H9 (cell line): ENCODE results near the gene ARHGEF12. TPM values are rescaled to one million over a fixed set of nuclear protein-coding genes. Genes with fewer than 3 reads are reported as not detected.
A peak's percentile ranks its signal among the peaks of the same experiment; 100 is the strongest.

ENCODE experiments used
- DNase-seq: peaks from one replicate; pipeline ENCODE4 v3.0.0-alpha.2; 2017
- H2AFZ ChIP-seq: one replicate; pipeline ENCODE4 v1.6.1; 2013; ENCODE audit warnings: mild to moderate bottlenecking, low read length, control low read depth, moderate library complexity
- H2AK5ac ChIP-seq: 2 replicates; pipeline ENCODE4 v1.6.1; 2013; ENCODE audit warnings: low read length, control low read depth, mixed read lengths; ENCODE audit not compliant: insufficient read length
- H2BK120ac ChIP-seq: one replicate; pipeline ENCODE4 v1.6.1; 2013; ENCODE audit warnings: low read depth, mild to moderate bottlenecking, low read length, control low read depth, inconsistent platforms; ENCODE audit not compliant: poor library complexity, severe bottlenecking
- H2BK12ac ChIP-seq: 2 replicates; pipeline ENCODE4 v1.6.1; 2013; ENCODE audit warnings: low read length, control low read depth, mixed read lengths, low read depth; ENCODE audit not compliant: insufficient read length
- H2BK15ac ChIP-seq: 2 replicates; pipeline ENCODE4 v1.6.1; 2013; ENCODE audit warnings: low read depth, low read length, control low read depth
- H2BK20ac ChIP-seq: one replicate; pipeline ENCODE4 v1.6.1; 2013; ENCODE audit warnings: low read depth, mild to moderate bottlenecking, low read length, control low read depth, inconsistent platforms; ENCODE audit not compliant: poor library complexity, severe bottlenecking
- H2BK5ac ChIP-seq: 2 replicates; pipeline ENCODE4 v1.6.1; 2013; ENCODE audit warnings: low read length, control low read depth, mixed read lengths; ENCODE audit not compliant: insufficient read length
- H3K14ac ChIP-seq: 2 replicates; pipeline ENCODE4 v1.6.1; 2013; ENCODE audit warnings: low read length, control low read depth; ENCODE audit not compliant: insufficient read depth
- H3K18ac ChIP-seq: 2 replicates; pipeline ENCODE4 v1.6.1; 2013; ENCODE audit warnings: low read depth, mild to moderate bottlenecking, mixed read lengths, low read length, control low read depth; ENCODE audit not compliant: insufficient read length
- H3K23ac ChIP-seq: 2 replicates; pipeline ENCODE4 v1.6.1; 2013; ENCODE audit warnings: low read length, control low read depth, mixed read lengths, low read depth; ENCODE audit not compliant: insufficient read length
- H3K23me2 ChIP-seq: 2 replicates; pipeline ENCODE4 v1.6.1; 2013; ENCODE audit warnings: low read depth, mild to moderate bottlenecking, mixed read lengths, low read length, control low read depth; ENCODE audit not compliant: insufficient read length, poor library complexity, severe bottlenecking
- H3K27ac ChIP-seq: 2 replicates; pipeline ENCODE4 v1.5.1; 2013; ENCODE audit warnings: low read length, control low read depth, mixed read lengths, low read depth; ENCODE audit not compliant: insufficient read length
- H3K27me3 ChIP-seq: 2 replicates; pipeline ENCODE4 v1.6.1; 2013; ENCODE audit warnings: low read length, control low read depth, inconsistent platforms; ENCODE audit not compliant: insufficient read depth
- H3K4ac ChIP-seq: 2 replicates; pipeline ENCODE4 v1.6.1; 2013; ENCODE audit warnings: low read depth, mild to moderate bottlenecking, control low read depth, inconsistent platforms, low read length, moderate library complexity
- H3K4me1 ChIP-seq: 2 replicates; pipeline ENCODE4 v1.6.1; 2013; ENCODE audit warnings: low read length, control low read depth, inconsistent platforms; ENCODE audit not compliant: insufficient read depth
- H3K4me2 ChIP-seq: 2 replicates; pipeline ENCODE4 v1.6.1; 2013; ENCODE audit warnings: low read length, control low read depth, mixed read lengths; ENCODE audit not compliant: insufficient read length, insufficient read depth
- H3K56ac ChIP-seq: 2 replicates; pipeline ENCODE4 v1.6.1; 2013; ENCODE audit warnings: low read depth, mild to moderate bottlenecking, mixed read lengths, low read length, control low read depth; ENCODE audit not compliant: insufficient read length
- H3K79me1 ChIP-seq: 2 replicates; pipeline ENCODE4 v1.6.1; 2013; ENCODE audit warnings: low read depth, mild to moderate bottlenecking, moderate library complexity, low read length, control low read depth, inconsistent platforms; ENCODE audit not compliant: insufficient read depth, poor library complexity, severe bottlenecking
- H3K79me2 ChIP-seq: 2 replicates; pipeline ENCODE4 v1.6.1; 2013; ENCODE audit warnings: low read length, control low read depth, inconsistent platforms; ENCODE audit not compliant: insufficient read depth
- H3K9ac ChIP-seq: 2 replicates; pipeline ENCODE4 v1.6.1; 2013; ENCODE audit warnings: low read length, control low read depth, mixed read lengths; ENCODE audit not compliant: insufficient read length; ENCODE audit errors: extremely low read depth
- H3K9me3 ChIP-seq: one replicate; pipeline ENCODE4 v1.6.1; 2013; ENCODE audit warnings: low read depth, low read length, inconsistent platforms; ENCODE audit not compliant: control insufficient read depth
- H3T11ph ChIP-seq: one replicate; pipeline ENCODE4 v1.6.1; 2013; ENCODE audit warnings: mild to moderate bottlenecking, low read length, control low read depth, inconsistent platforms
- H4K20me1 ChIP-seq: one replicate; pipeline ENCODE4 v1.6.1; 2013; ENCODE audit not compliant: control insufficient read depth, insufficient read length, insufficient read depth
- H4K5ac ChIP-seq: 2 replicates; pipeline ENCODE4 v1.6.1; 2013; ENCODE audit warnings: low read depth, mild to moderate bottlenecking, mixed read lengths, low read length, control low read depth; ENCODE audit not compliant: insufficient read length
- H4K8ac ChIP-seq: replicated peaks from 2 replicates; pipeline ENCODE4 v1.6.1; 2013; ENCODE audit warnings: low read length, control low read depth, mixed read lengths, low read depth; ENCODE audit not compliant: insufficient read length
- H4K91ac ChIP-seq: 2 replicates; pipeline ENCODE4 v1.6.1; 2013; ENCODE audit warnings: low read depth, mild to moderate bottlenecking, moderate library complexity, mixed read lengths, low read length, control low read depth; ENCODE audit not compliant: insufficient read length
- H3K27ac Mint-ChIP-seq, 3 experiments: 2 replicates in 2 of 3; 3 replicates in 1 of 3; pipeline ENCODE4 v1.8.0; 2020 to 2021; ENCODE audit warnings: mixed read lengths in 3 of 3, mild to moderate bottlenecking in 1 of 3, moderate library complexity in 1 of 3
- H3K27me3 Mint-ChIP-seq: 2 replicates; pipeline ENCODE4 v1.8.0; 2021; ENCODE audit warnings: low read depth, mild to moderate bottlenecking, moderate library complexity, mixed read lengths
- H3K36me3 Mint-ChIP-seq, 3 experiments: 2 replicates in 2 of 3; 3 replicates in 1 of 3; pipeline ENCODE4 v1.8.0; 2020 to 2021; ENCODE audit warnings: low read depth in 3 of 3, mixed read lengths in 3 of 3; ENCODE audit not compliant: insufficient read depth in 1 of 3
- H3K4me1 Mint-ChIP-seq, 2 experiments: 2 replicates each; pipeline ENCODE4 v1.8.0; 2020; ENCODE audit warnings: mixed read lengths in 2 of 2
- H3K4me3 Mint-ChIP-seq, 2 experiments: 2 replicates in 1 of 2; 3 replicates in 1 of 2; pipeline ENCODE4 v1.8.0; 2020 to 2021; ENCODE audit warnings: mild to moderate bottlenecking in 2 of 2, mixed read lengths in 2 of 2, moderate library complexity in 1 of 2
- H3K9me3 Mint-ChIP-seq, 2 experiments: 2 replicates in 1 of 2; 3 replicates in 1 of 2; pipeline ENCODE4 v1.8.0; 2020; ENCODE audit warnings: mild to moderate bottlenecking in 2 of 2, mixed read lengths in 2 of 2, moderate library complexity in 1 of 2
- CTCF ChIP-seq: fragments of 200-600 bp; sonication (generic); conservative IDR thresholded peaks from 3 replicates; pipeline ENCODE4 v1.8.0; 2021; ENCODE audit warnings: antibody characterized with exemption, mild to moderate bottlenecking
- WGBS: extraction: QIAGEN DNeasy Blood & Tissue Kit; methylation state at CpG from one replicate; pipeline ENCODE4 v1.1.7; 2013; ENCODE audit warnings: missing lambda C conversion rate, low lambda C conversion rate, mixed read lengths; ENCODE audit not compliant: insufficient read length; ENCODE audit errors: extremely low coverage; 5-methylcytosine and 5-hydroxymethylcytosine counted together
- total RNA-seq: library from RNA; stranded (reverse); gene quantifications from 2 replicates; pipeline ENCODE4 v1.2.1, GENCODE V29; 2021

Gene ARHGEF12
- total RNA-seq, 1 experiment from 2014 or later: 27.0 TPM

DNA sequence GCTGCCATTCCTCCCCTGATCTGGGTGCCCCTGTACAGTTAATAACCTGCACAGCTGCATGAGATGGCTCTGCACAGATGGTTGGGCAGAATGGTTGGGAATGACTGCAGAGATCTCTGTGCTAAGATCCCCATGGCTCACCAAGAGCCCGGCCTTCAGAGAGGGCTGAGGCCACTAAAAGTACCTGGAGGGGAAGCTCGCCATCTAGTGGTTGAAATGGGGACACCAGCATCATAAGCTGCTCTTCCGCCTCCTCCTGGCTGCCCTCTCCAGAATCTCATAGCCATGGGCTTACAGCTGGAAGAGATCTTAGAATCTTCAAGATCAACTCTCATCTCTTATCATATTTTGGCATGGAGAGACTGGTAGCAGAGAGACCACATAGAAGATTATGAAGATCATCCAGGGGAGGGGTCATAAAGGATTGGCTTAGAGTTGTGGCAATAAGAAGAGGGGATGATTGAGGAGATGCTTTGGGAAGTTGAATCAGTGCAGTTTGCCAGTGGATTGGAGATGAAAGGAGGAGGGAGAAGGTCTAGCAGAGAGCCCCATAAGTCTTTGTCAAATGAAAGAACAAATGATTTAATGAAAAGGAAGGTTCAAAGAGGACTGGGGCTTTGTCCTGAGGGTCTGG, 33.1 kb upstream of the ARHGEF12 start:
- Histone ChIP-seq H3K4ac (no peak overlapping the region), H4K8ac (no peak overlapping the region), H3K4me2 (no peak overlapping the region), H3K9ac (no peak overlapping the region), H4K91ac (no peak overlapping the region), H2AFZ (no peak overlapping the region), H3K23me2 (no peaks in the 10 kb centered on the region), H3T11ph (no peak overlapping the region), H2BK12ac (no peak overlapping the region), H3K56ac (no peak overlapping the region), H3K4me1 (no peaks in the 10 kb centered on the region; the same call in 1 of the 2 replicates), H3K27me3 (no peaks in the 10 kb centered on the region), H4K5ac (no peak overlapping the region), H3K79me1 (no peaks in the 10 kb centered on the region), H2BK120ac (no peak overlapping the region), H3K27ac (no peak overlapping the region), H3K23ac (no peak overlapping the region), H2BK15ac (no peak overlapping the region), H3K18ac (no peak overlapping the region), H2BK5ac (no peak overlapping the region), H3K9me3 (no peaks in the 10 kb centered on the region), H2BK20ac (no peak overlapping the region), H3K14ac (no peak overlapping the region), H3K79me2 (no peaks in the 10 kb centered on the region), H2AK5ac (no peak overlapping the region), H4K20me1 (no peaks in the 10 kb centered on the region)
- Mint-ChIP-seq H3K9me3 (no peaks in the 10 kb centered on the region), H3K27ac (no peak overlapping the region), H3K36me3 (no peaks in the 10 kb centered on the region), H3K4me1 (peaks cover 32 to 35% of the 10 kb centered on the region in 2 experiments), H3K27me3 (peaks cover 22% of the 10 kb centered on the region), H3K4me3 (no peak overlapping the region)
- peak; percentile 79 for DNase-seq
- TF ChIP-seq CTCF: peak; percentile 99
- WGBS: no CpG with 5 or more reads among the region's 3 CpGs
